NCI-H1417 treated with DMSO at 0.1 percent for 48 hours (cell line): ENCODE measurements around the gene FAM169A.
A peak's percentile ranks its signal among the peaks of the same experiment; 100 is the strongest.
"Not testable (repeated sequence)": the region's sequence is repeated elsewhere in the genome, so short reads cannot be mapped to it uniquely, and the experiment has no call there.

ENCODE experiments used
- DNase-seq: peaks from one replicate; lab custom pipeline; 2025; lab: John Stamatoyannopoulos, UW

FAM169A gene

GRCh38 chr5:74798977-74799911 is 66.9 kb downstream of the FAM169A start:
- DNase-seq, result no peak

GRCh38 chr5:74791669-74792068 is 74.5 kb downstream of the FAM169A start:
- not testable (repeated sequence) for DNase-seq

- no peak for DNase-seq
These were observed 78.8 kb downstream of the FAM169A start for GRCh38 chr5:74787424-74787823.

GRCh38 chr5:74786851-74787250 is 79.3 kb downstream of the FAM169A start:
- DNase-seq, result no peak

- no peak for DNase-seq
These were observed 87.6 kb downstream of the FAM169A start for GRCh38 chr5:74778609-74779008.

GRCh38 chr5:74772359-74772758 is 93.8 kb downstream of the FAM169A start:
- DNase-seq, result no peak

GRCh38 chr5:74767579-74767913 is 98.6 kb downstream of the FAM169A start:
- DNase-seq, result no peak

GRCh38 chr5:74766849-74767578 is 99.2 kb downstream of the FAM169A start, which contains the start of the genes GFM2 and NSA2:
Gene GFM2, minus strand, starts transcription at chr5:74767117. Its CDS starts 3,375 bp downstream, at chr5:74763742.
Gene NSA2, plus strand, starts transcription at chr5:74767249. Its CDS starts 112 bp downstream, at chr5:74767361.
- peak; percentile 21 for DNase-seq

GRCh38 chr5:74766418-74766848 is 99.8 kb downstream of the FAM169A start:
- DNase-seq, result no peak

GRCh38 chr5:74765929-74766328 is 100.3 kb downstream of the FAM169A start:
- no peak for DNase-seq

GRCh38 chr5:74765201-74765600 is 101.0 kb downstream of the FAM169A start:
- DNase-seq, result no peak

- no peak for DNase-seq
These were observed 102.7 kb downstream of the FAM169A start for GRCh38 chr5:74763504-74763903.

GRCh38 chr5:74762599-74762998 is 103.6 kb downstream of the FAM169A start:
- DNase-seq, result no peak

- DNase-seq, result no peak
These were observed 104.9 kb downstream of the FAM169A start for GRCh38 chr5:74761241-74761640.

GRCh38 chr5:74748742-74749141 is 117.4 kb downstream of the FAM169A start:
- DNase-seq, result not testable (repeated sequence)

- DNase-seq, result no peak
These were observed 127.8 kb downstream of the FAM169A start for GRCh38 chr5:74738406-74738805.

- no peak for DNase-seq
These were observed 129.4 kb downstream of the FAM169A start for GRCh38 chr5:74736759-74737158.
